H1 (cell line): Measurements from ENCODE around the gene PATL2. TPM values are rescaled to one million over a fixed set of nuclear protein-coding genes. Genes with fewer than 3 reads are reported as not detected.

Experiments
- CTCF ChIA-PET: fragments of 300-600 bp; sonication (Branson Sonifier 250); formaldehyde crosslinking; loops from one replicate; lab custom pipeline; 2021; ENCODE audit not compliant: partially characterized antibody; lab: Charles Lee
- POLR2A ChIA-PET: fragments of 300-600 bp; sonication (Branson Sonifier 250); formaldehyde crosslinking; loops from one replicate; lab custom pipeline; 2021; ENCODE audit warnings: inconsistent platforms; ENCODE audit not compliant: partially characterized antibody; lab: Charles Lee
- DNase-seq, 2 experiments: peaks; one replicate each; pipeline versions ENCODE4 v3.0.0 to v3.0.0-alpha.2; 2010 to 2022; ENCODE audit warnings: low spot score in 2 of 2, low read depth in 1 of 2, mixed read lengths in 1 of 2
- FAIRE-seq: peaks from 2 replicates; lab custom pipeline; 2011; peaks lifted over from hg19 to GRCh38; lab: Jason Lieb, UNC
- H2AFZ ChIP-seq: 2 replicates; pipeline ENCODE4 v1.8.1; 2012; ENCODE audit warnings: low read length, inconsistent platforms
- H2AK5ac ChIP-seq: 2 replicates; pipeline ENCODE4 v1.6.1; 2013; ENCODE audit warnings: low read depth, low read length
- H2BK120ac ChIP-seq: replicated peaks from 2 replicates; pipeline ENCODE3; 2013; ENCODE audit warnings: low read depth, low read length, inconsistent platforms
- H2BK12ac ChIP-seq: 2 replicates; pipeline ENCODE4 v1.6.1; 2013; ENCODE audit warnings: low read depth, low read length
- H2BK15ac ChIP-seq: 2 replicates; pipeline ENCODE4 v1.6.1; 2013; ENCODE audit warnings: low read length
- H2BK20ac ChIP-seq: 2 replicates; pipeline ENCODE4 v1.6.1; 2013; ENCODE audit warnings: low read length
- H2BK5ac ChIP-seq: 2 replicates; pipeline ENCODE4 v1.6.1; 2013; ENCODE audit warnings: low read depth, low read length
- H3K14ac ChIP-seq: 2 replicates; pipeline ENCODE4 v1.6.1; 2013; ENCODE audit warnings: inconsistent platforms; ENCODE audit not compliant: insufficient read length
- H3K18ac ChIP-seq: 2 replicates; pipeline ENCODE4 v1.6.1; 2013; ENCODE audit warnings: low read length; ENCODE audit errors: extremely low read depth
- H3K23ac ChIP-seq: 2 replicates; pipeline ENCODE4 v1.6.1; 2013; ENCODE audit warnings: inconsistent platforms; ENCODE audit not compliant: insufficient read length
- H3K23me2 ChIP-seq: 2 replicates; pipeline ENCODE4 v1.6.1; 2013; ENCODE audit warnings: low read depth, low read length
- H3K27ac ChIP-seq: 2 replicates; pipeline ENCODE4 v1.6.1; 2011; ENCODE audit warnings: low read depth, low read length, inconsistent platforms
- H3K27me3 ChIP-seq, 4 experiments: replicated peaks in 1 of 4; 1 replicate in 1 of 4; 2 replicates in 3 of 4; pipeline versions ENCODE4 v1.6.1 to v1.8.1; 2011 to 2013; ENCODE audit warnings: low read length in 3 of 4, mild to moderate bottlenecking in 3 of 4, inconsistent platforms in 2 of 4, mixed read lengths in 2 of 4, moderate library complexity in 1 of 4; ENCODE audit not compliant: control insufficient read depth in 3 of 4, insufficient read depth in 3 of 4; ENCODE audit errors: extremely low read depth in 1 of 4
- H3K36me3 ChIP-seq, 4 experiments: 2 replicates each; pipeline versions ENCODE4 v1.6.1 to v1.8.1; 2011 to 2013; ENCODE audit warnings: mild to moderate bottlenecking in 4 of 4, low read length in 3 of 4, moderate library complexity in 2 of 4, control low read depth in 1 of 4, inconsistent platforms in 1 of 4; ENCODE audit not compliant: insufficient read depth in 4 of 4, control insufficient read depth in 2 of 4
- H3K4ac ChIP-seq: replicated peaks from 2 replicates; pipeline ENCODE3; 2013; ENCODE audit warnings: low read length, low read depth, mixed read lengths, inconsistent platforms; ENCODE audit not compliant: insufficient read length
- H3K4me1 ChIP-seq, 4 experiments: replicated peaks in 1 of 4; 1 replicate in 1 of 4; 2 replicates in 3 of 4; pipeline versions ENCODE4 v1.6.1 to v1.8.1; 2011 to 2013; ENCODE audit warnings: low read length in 3 of 4, inconsistent platforms in 2 of 4, mixed read lengths in 1 of 4; ENCODE audit not compliant: insufficient read depth in 4 of 4, control insufficient read depth in 3 of 4
- H3K4me2 ChIP-seq, 2 experiments: 2 replicates each; pipeline versions ENCODE4 v1.6.1 to v1.8.1; 2011 to 2013; ENCODE audit warnings: low read depth in 2 of 2, low read length in 2 of 2, control low read depth in 1 of 2, inconsistent platforms in 1 of 2, mild to moderate bottlenecking in 1 of 2; ENCODE audit not compliant: insufficient read depth in 1 of 2
- H3K4me3 ChIP-seq, 4 experiments: fragments of 200-600, 300-600 bp in 1 of 4; sonication (generic), shearing (Covaris generic), sonication (Bioruptor Twin) in 1 of 4; 2 replicates each; pipeline versions ENCODE4 v1.5.1 to v1.8.1; 2011 to 2016; ENCODE audit warnings: low read length in 4 of 4, low read depth in 3 of 4, control low read depth in 2 of 4, inconsistent platforms in 2 of 4, mild to moderate bottlenecking in 2 of 4, mixed read lengths in 1 of 4, moderate library complexity in 1 of 4; ENCODE audit not compliant: insufficient read depth in 2 of 4; ENCODE audit errors: extremely low read depth in 1 of 4
- H3K56ac ChIP-seq: replicated peaks from 2 replicates; pipeline ENCODE3; 2013; ENCODE audit warnings: low read depth, mild to moderate bottlenecking, mixed read lengths, low read length, inconsistent platforms; ENCODE audit not compliant: insufficient read length
- H3K79me1 ChIP-seq: 2 replicates; pipeline ENCODE4 v1.6.1; 2013; ENCODE audit warnings: low read depth, low read length, control low read depth
- H3K79me2 ChIP-seq, 2 experiments: 2 replicates each; pipeline versions ENCODE4 v1.6.1 to v1.8.1; 2012 to 2013; ENCODE audit warnings: low read length in 2 of 2, mild to moderate bottlenecking in 2 of 2, inconsistent platforms in 1 of 2; ENCODE audit not compliant: insufficient read depth in 2 of 2, control insufficient read depth in 1 of 2
- H3K9ac ChIP-seq, 4 experiments: replicated peaks in 1 of 4; 1 replicate in 1 of 4; 2 replicates in 3 of 4; pipeline versions ENCODE4 v1.6.1 to v1.8.1; 2011 to 2013; ENCODE audit warnings: low read depth in 3 of 4, low read length in 3 of 4, control low read depth in 2 of 4, mild to moderate bottlenecking in 2 of 4, moderate library complexity in 2 of 4, inconsistent platforms in 1 of 4; ENCODE audit errors: extremely low read depth in 1 of 4
- H3K9me3 ChIP-seq, 2 experiments: 2 replicates each; pipeline versions ENCODE4 v1.6.1 to v1.8.1; 2012 to 2013; ENCODE audit warnings: mild to moderate bottlenecking in 2 of 2, moderate library complexity in 2 of 2, control low read depth in 1 of 2, inconsistent platforms in 1 of 2, low read depth in 1 of 2, low read length in 1 of 2, mixed read lengths in 1 of 2; ENCODE audit not compliant: insufficient read depth in 2 of 2
- H4K20me1 ChIP-seq, 2 experiments: replicated peaks in 1 of 2; 2 replicates each; pipeline versions ENCODE3 to v1.8.1; 2011 to 2013; ENCODE audit warnings: inconsistent platforms in 2 of 2, low read length in 2 of 2, mild to moderate bottlenecking in 1 of 2; ENCODE audit not compliant: insufficient read depth in 2 of 2, control insufficient read depth in 1 of 2
- H4K5ac ChIP-seq: 2 replicates; pipeline ENCODE4 v1.6.1; 2013; ENCODE audit warnings: low read length, low read depth, mixed read lengths, inconsistent platforms; ENCODE audit not compliant: insufficient read length
- H4K8ac ChIP-seq: 2 replicates; pipeline ENCODE4 v1.8.0; 2013; ENCODE audit warnings: mild to moderate bottlenecking, moderate library complexity, low read length, inconsistent platforms; ENCODE audit not compliant: insufficient read depth; ENCODE audit errors: extremely low read depth
- H4K91ac ChIP-seq: replicated peaks from 2 replicates; pipeline ENCODE3; 2013; ENCODE audit warnings: low read length, mixed read lengths, inconsistent platforms; ENCODE audit not compliant: insufficient read length
- CBX5 ChIP-seq: fragments of 300-800, 300-1000 bp; sonication (generic); IDR thresholded peaks from 2 replicates; pipeline ENCODE4 v1.7.1; 2016; ENCODE audit warnings: antibody characterized with exemption, low read length, low read depth
- CEBPB ChIP-seq: IDR thresholded peaks from 2 replicates; pipeline ENCODE4 v1.6.1; 2012; ENCODE audit warnings: low read depth, low read length
- CTBP2 ChIP-seq: IDR thresholded peaks from 2 replicates; pipeline ENCODE4 v1.7.0; 2011; ENCODE audit warnings: borderline replicate concordance, mild to moderate bottlenecking, moderate library complexity, mixed read lengths, low read length; ENCODE audit not compliant: insufficient read depth, insufficient read length
- EP300 ChIP-seq, 2 experiments: IDR thresholded peaks; 1 replicate in 1 of 2; 2 replicates in 1 of 2; pipeline ENCODE4 v1.6.1; 2011 to 2012; ENCODE audit warnings: low read depth in 2 of 2, low read length in 2 of 2, mild to moderate bottlenecking in 2 of 2, borderline replicate concordance in 1 of 2, inconsistent platforms in 1 of 2, moderate library complexity in 1 of 2
- HDAC2 ChIP-seq, 2 experiments: fragments of 300-600 bp in 1 of 2; sonication (generic) in 1 of 2; IDR thresholded peaks; 2 replicates each; pipeline ENCODE4 v1.6.1; 2011 to 2012; ENCODE audit warnings: low read depth in 2 of 2, low read length in 2 of 2, mild to moderate bottlenecking in 2 of 2, moderate library complexity in 2 of 2, borderline replicate concordance in 1 of 2, inconsistent platforms in 1 of 2
- POLR2A ChIP-seq, 2 experiments: IDR thresholded peaks; 1 replicate in 1 of 2; 2 replicates in 1 of 2; pipeline ENCODE4 v1.6.1; 2011; ENCODE audit warnings: low read depth in 2 of 2, low read length in 2 of 2, mild to moderate bottlenecking in 2 of 2; ENCODE audit errors: control extremely low read depth in 1 of 2
- SRF ChIP-seq: IDR thresholded peaks from 2 replicates; pipeline ENCODE4 v1.6.1; 2011; ENCODE audit warnings: mild to moderate bottlenecking, low read depth, low read length, moderate library complexity
- TAF1 ChIP-seq: IDR thresholded peaks from 2 replicates; pipeline ENCODE4 v1.6.1; 2011; ENCODE audit warnings: mild to moderate bottlenecking, low read depth, low read length
- TAF7 ChIP-seq: optimal IDR thresholded peaks from 2 replicates; pipeline ENCODE3; 2011; ENCODE audit warnings: low read depth, mild to moderate bottlenecking, inconsistent platforms, low read length, moderate library complexity, borderline replicate concordance
- WGBS, 2 experiments: shearing (Covaris generic) in 1 of 2; methylation state at CpG; one replicate each; pipeline versions ENCODE4 v1.1.6 to v1.1.7; 2013 to 2015; ENCODE audit warnings: low lambda C conversion rate in 2 of 2, mixed read lengths in 2 of 2, inconsistent platforms in 1 of 2, low coverage in 1 of 2, missing lambda C conversion rate in 1 of 2; ENCODE audit not compliant: insufficient replicate concordance in 2 of 2, insufficient coverage in 1 of 2, insufficient read length in 1 of 2; ENCODE audit errors: extremely low coverage in 1 of 2, missing lambda C conversion rate in 1 of 2; 5-methylcytosine and 5-hydroxymethylcytosine counted together
- polyA plus RNA-seq, 7 experiments: library from polyadenylated mRNA; depleted of rRNA in 3 of 7; stranded (reverse) in 5 of 7; unstranded in 2 of 7; fragments of >200 nt in 5 of 7; fragments of 200-250 nt in 2 of 7; gene quantifications; 1 replicate in 5 of 7; 2 replicates in 1 of 7; 4 replicates in 1 of 7; pipeline versions ENCODE4 v1.2.1 to v1.2.3, GENCODE V29; 2011 to 2013; ENCODE audit warnings: missing spikeins in 2 of 7, mixed read lengths in 2 of 7
- total RNA-seq: library from RNA; stranded (reverse); fragmentation: NEBNext Ultra II Directional; extraction: Animal tissue kit (Norgen Biotek cat#: 25700); gene quantifications from 2 replicates; pipeline ENCODE4 v1.2.1, GENCODE V29; 2021
- TF ChIP-seq, protein P1 (sequence below): IDR thresholded peaks from 2 replicates; pipeline ENCODE4 v1.6.1; 2012; ENCODE audit warnings: low read length, inconsistent platforms

Gene PATL2
- total and polyA plus RNA-seq, 2 of the 8 experiments (the other 6 are each of a cell fraction or from before 2014, with no cell fraction given): 0.65 to 1.3 TPM

DNA sequence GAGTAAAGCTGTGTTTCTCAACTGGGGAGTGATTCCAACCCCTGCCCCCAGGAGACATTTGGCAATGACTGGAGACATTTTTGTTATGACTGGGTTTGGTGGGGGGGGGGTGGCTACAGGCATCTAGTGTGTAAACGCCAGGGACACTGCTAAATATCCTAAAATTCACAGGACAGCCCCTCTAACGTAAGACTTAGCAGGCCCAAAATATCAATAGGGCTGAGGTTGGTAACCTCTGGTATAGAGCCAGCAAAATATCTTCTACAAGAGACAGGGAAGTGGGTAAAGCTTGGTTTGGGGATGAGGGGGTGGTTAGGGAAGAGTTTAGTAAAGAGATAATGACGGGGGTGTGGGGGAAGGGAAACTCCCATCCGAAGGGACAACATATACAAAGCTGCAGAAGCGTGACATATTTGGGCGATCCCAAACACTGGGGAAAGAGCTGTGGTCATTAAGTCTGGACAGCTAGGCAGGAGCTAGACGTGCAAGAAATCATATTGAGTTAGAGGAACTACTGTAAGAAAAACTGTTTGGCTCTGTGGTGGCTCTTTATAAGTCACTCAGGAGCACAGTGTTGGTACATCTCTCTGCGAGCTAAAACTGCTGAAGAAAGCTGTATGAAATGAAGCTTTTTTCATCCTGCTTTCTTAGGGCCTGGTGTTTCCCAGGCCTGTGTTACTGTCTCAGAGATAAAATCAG, 24.5 kb upstream of the PATL2 start:
- no peaks in the 10 kb centered on the region for H3K36me3 ChIP-seq
- no peak overlapping the region for H3K4ac ChIP-seq
- no peak overlapping the region for H2BK120ac ChIP-seq
- no peak overlapping the region for H2AK5ac ChIP-seq
- no peaks in the 10 kb centered on the region for H3K27me3 ChIP-seq
- no peak overlapping the region for H4K5ac ChIP-seq
- H3K4me1 ChIP-seq: no peaks in the 10 kb centered on the region
- H2BK20ac ChIP-seq: no peak overlapping the region
- no peaks in the 10 kb centered on the region for H3K23me2 ChIP-seq
- H3K23ac ChIP-seq: no peak overlapping the region
- ChIA-PET CTCF (interaction anchor here (0.6 to 5.0 kb wide), 15 partner anchors 9 to 158 kb away, joined by 3 to 87 read pairs (median 5); partner anchors contain the start of genes B2M, PATL2 and SPG11), POLR2A (interaction anchor here (0.6 to 3.1 kb wide), 3 partner anchors 9 to 23 kb away, joined by 3 to 17 read pairs (median 4); partner anchors contain the start of genes B2M and PATL2)
- H4K20me1 ChIP-seq: no peaks in the 10 kb centered on the region
- no peak overlapping the region for H3K27ac ChIP-seq
- H3K9ac ChIP-seq: no peak overlapping the region
- H3K4me2 ChIP-seq: no peak overlapping the region
- no peak overlapping the region for H4K8ac ChIP-seq
- no peak overlapping the region for H3K56ac ChIP-seq
- H4K91ac ChIP-seq: no peak overlapping the region
- H2BK5ac ChIP-seq: no peak overlapping the region
- no peak overlapping the region for H3K4me3 ChIP-seq
- no peak for FAIRE-seq
- H2BK12ac ChIP-seq: no peak overlapping the region
- 84 to 100% methylated on average over 1 to 8 of the region's 8 CpGs for WGBS, 2 experiments
- no peaks in the 10 kb centered on the region for H3K79me1 ChIP-seq
- H2AFZ ChIP-seq: peak overlapping the region; percentile 70
- no peak overlapping the region for H3K14ac ChIP-seq
- no peak overlapping the region for H3K18ac ChIP-seq
- H3K9me3 ChIP-seq: peaks cover 0 to 6% of the 10 kb centered on the region in 2 experiments; a peak in 1 of 4 replicates
- H3K79me2 ChIP-seq: no peaks in the 10 kb centered on the region
- H2BK15ac ChIP-seq: no peak overlapping the region
- DNase-seq: no peak
- TF ChIP-seq TAF7 (no peak), TAF1 (no peak), CBX5 (no peak), POLR2A (IDR thresholded peaks at IDR 0.05; ENCODE audit: control extremely low read depth in 1 of 2, low read depth in 2 of 2, low read length in 2 of 2) (no peak), SRF (no peak), CTBP2 (no peak), HDAC2 (IDR thresholded peaks at IDR 0.05; ENCODE audit: borderline replicate concordance in 1 of 2, low read depth in 2 of 2, low read length in 2 of 2) (no peak), EP300 (IDR thresholded peaks at IDR 0.05; ENCODE audit: borderline replicate concordance in 1 of 2, low read depth in 2 of 2, low read length in 2 of 2) (no peak), CEBPB (no peak)
- TF ChIP-seq, protein P1, sequence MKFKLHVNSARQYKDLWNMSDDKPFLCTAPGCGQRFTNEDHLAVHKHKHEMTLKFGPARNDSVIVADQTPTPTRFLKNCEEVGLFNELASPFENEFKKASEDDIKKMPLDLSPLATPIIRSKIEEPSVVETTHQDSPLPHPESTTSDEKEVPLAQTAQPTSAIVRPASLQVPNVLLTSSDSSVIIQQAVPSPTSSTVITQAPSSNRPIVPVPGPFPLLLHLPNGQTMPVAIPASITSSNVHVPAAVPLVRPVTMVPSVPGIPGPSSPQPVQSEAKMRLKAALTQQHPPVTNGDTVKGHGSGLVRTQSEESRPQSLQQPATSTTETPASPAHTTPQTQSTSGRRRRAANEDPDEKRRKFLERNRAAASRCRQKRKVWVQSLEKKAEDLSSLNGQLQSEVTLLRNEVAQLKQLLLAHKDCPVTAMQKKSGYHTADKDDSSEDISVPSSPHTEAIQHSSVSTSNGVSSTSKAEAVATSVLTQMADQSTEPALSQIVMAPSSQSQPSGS: no peak
